HG02623 (cell line): ENCODE results near the gene P2RY12.

Experiments used
- ATAC-seq: cut with Tn5 transposase; IDR thresholded peaks from one replicate; pipeline ENCODE4 v1.9.1; 2021; ENCODE audit warnings: moderate library complexity; ENCODE audit not compliant: unreplicated experiment

Gene P2RY12

DNA sequence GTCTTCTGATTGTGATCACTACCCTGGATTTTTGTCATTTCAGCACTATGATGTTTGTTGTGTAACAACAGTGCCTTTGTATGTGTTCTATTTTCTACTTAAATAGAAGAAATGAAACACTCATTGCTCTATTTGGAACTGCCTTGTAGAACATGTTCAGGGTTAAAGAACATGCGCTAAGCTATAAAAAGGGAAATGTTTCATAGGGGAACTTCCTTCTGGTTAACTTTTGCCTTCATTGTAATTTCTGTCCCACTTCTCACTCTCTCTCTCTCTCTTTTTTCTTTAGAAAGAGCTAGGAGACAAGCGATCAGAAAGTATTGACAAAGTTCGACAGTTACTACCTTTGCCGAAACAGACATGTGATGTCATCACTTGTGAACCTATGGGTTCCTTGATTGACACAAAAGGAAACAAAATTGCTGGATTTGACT lies at the start of gene P2RY12:
Gene P2RY12 (minus strand): TSS at position 13 of the 434 bp plus-strand sequence. CDS start 45,908 bp downstream, outside the sequence.
- ATAC-seq, result peak; percentile 45

DNA sequence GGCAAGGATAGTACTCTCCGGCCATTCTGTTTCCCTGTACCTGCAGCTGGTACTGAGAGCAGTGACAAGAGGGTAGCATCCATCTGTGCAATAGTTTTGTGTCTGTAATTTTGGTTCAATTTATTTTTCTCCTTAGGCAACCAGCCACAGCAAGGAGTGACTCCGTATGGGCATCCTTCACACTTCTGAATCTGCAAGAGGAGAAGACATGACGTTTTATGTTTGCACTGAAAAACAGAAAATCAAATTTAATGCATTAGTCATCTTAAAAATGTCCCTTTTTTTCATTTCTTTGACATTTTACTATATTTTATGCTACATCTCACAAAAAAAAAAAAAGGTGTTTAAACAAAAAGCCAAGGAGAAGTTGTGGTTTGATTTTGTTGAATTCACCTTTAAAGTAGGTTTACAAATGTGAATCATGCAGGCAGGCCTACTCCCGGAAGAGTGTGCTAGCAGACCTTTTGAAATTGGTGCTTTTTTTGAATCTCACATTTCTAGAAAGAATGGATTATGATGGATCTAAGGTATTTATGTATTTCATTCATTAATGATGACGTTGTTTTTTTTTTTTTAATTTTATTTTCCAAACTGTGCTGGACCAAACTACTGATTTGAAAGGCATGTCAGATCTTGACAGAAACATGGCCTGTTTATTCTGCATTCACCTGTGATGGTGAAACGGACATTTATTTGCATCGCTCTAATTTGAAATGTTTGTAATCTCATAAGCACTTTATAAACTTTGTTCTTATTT lies 48.2 kb upstream of the P2RY12 start:
- no peak for ATAC-seq

GRCh38 chr3:151431940-151432339 lies 47.4 kb upstream of the P2RY12 start:
- no peak for ATAC-seq

- no peak for ATAC-seq
These were observed 46.4 kb upstream of the P2RY12 start for GRCh38 chr3:151430821-151431484.

DNA sequence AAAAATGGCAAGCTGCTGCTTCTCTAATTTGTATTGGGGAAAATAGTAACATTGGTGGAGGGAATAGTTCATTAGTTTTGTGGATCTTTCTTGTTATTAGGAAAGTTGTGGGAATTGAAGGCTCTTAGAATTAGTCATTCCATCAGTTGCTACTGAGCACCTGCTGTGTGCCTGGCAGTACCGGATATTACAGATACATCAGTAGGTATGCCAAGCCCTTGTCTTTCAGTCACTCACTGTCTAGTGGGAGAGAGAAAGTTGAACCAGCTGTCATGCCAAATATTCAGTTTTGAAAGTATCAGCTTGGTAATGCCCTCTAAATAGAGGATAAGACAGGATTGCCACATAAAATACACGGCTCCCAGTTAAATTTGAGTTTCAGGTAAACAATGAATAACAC lies 43.8 kb upstream of the P2RY12 start:
- no peak for ATAC-seq

DNA sequence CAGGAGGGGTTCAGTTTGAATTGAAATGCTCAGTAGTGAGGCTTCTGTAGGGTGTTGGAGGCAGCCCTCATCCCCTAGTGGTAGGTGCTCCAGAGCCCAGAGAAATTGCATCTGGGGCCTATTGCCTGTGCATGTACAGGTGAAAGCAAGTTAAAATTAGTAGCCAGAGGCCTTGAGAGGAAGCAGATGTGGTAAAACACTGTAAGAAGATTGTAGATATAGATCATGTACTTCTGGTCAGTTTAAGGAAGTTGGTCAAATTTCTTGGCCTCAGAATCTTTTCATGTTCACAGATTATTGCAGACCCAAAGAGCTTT lies 41.7 kb upstream of the P2RY12 start:
- peak; percentile 73 for ATAC-seq

DNA sequence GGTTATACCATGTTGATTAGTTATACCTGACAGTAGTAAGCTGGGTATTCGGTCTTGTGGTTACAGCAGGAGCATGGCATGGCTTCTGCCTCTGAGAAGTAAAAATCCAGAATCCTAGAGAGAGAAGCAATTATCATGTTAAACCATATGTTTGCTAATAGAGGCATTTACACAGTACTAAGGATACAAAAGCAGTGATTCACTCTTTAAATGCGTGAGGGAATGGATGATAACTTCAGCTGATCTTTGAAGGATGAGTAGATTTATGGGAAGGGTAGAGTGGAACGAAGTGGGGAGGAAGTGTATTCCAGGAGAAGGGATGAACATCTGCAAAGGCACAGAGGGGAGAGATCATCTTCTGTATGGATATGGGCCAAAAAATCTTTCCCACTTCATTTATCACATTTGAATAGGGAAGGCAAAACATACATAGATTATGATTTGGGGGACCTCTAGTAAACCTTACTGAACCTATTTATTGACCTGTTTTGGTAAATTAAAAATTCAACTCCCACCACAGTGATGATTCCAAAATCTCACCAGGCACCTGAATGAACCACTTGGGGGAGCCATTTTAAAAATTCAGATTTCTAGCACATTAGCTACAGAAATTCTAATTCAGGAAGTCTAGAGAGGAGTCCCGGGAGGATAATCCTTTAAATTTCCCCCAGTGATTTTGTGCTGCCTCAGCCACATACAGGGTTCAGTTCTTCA lies 41.2 kb upstream of the P2RY12 start:
- ATAC-seq, result peak; percentile 20

- ATAC-seq, result no peak
These were observed 38.5 kb upstream of the P2RY12 start for GRCh38 chr3:151423091-151423490.

- peak; percentile 47 for ATAC-seq
These were observed 37.4 kb upstream of the P2RY12 start for GRCh38 chr3:151421938-151422337.

- no peak for ATAC-seq
These were observed 35.3 kb upstream of the P2RY12 start for GRCh38 chr3:151419806-151420205.

DNA sequence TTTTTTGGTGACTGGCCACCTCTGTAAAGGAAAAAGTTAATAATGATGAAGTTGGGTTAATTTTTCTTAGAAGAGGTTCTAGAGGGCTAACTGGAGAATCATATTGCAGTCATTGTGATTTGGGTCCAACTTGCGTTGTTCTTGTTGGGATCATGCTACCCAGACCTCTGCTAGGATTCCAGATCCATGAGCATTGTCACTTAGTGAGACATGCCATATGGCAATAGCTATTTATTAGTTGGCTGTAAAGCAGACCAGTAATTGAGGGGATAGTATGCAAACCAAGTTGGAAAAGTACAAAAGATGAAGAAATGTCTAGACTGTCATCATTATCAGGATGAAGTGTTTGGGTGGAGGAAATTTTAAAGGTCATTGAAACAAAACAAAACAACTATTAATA lies 30.7 kb upstream of the P2RY12 start:
- ATAC-seq, result no peak

GRCh38 chr3:151412989-151413388 lies 28.4 kb upstream of the P2RY12 start:
- ATAC-seq, result no peak

- ATAC-seq, result no peak
These were observed 26.5 kb upstream of the P2RY12 start for GRCh38 chr3:151410891-151411559.

GRCh38 chr3:151407928-151408327 lies 23.4 kb upstream of the P2RY12 start:
- no peak for ATAC-seq

DNA sequence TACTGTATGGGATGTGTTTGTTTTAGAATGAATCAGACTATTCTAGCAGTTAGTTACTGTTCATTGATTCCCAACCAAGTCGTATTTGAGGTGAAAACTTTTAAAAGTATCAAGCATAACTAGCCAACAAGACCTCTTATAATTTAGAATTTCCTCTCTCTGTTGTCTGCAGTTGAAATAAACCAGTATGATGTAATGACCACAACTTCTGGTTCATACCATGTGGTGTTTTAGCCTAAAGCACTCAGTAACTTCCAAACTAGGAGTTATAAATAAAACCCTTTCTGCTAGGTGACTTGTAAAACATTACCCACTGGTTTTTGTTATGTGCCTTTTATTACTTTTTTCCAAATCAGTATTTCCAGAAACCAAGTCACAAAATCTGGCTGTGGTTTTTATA lies 19.8 kb upstream of the P2RY12 start:
- ATAC-seq, result no peak

DNA sequence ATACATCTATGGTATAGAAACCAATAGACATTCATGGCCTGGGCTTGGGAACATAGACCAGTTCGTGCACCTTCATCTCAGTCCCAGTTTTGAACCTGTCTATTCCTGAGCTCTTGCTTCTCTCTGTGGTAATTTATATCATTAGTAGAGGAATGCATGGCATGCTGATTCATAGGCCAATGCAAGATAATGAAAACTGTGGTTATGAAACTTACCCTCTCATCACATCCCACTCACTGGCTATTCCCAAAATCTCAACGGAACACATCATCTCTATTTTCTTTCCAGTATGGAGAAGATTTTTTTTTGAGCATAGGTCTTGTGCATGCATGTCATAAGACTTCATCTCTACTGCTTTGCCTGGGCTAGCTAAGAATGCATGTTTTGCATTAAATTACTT lies 18.7 kb upstream of the P2RY12 start:
- ATAC-seq, result no peak

- no peak for ATAC-seq
These were observed 17.8 kb upstream of the P2RY12 start for GRCh38 chr3:151402349-151402748.

DNA sequence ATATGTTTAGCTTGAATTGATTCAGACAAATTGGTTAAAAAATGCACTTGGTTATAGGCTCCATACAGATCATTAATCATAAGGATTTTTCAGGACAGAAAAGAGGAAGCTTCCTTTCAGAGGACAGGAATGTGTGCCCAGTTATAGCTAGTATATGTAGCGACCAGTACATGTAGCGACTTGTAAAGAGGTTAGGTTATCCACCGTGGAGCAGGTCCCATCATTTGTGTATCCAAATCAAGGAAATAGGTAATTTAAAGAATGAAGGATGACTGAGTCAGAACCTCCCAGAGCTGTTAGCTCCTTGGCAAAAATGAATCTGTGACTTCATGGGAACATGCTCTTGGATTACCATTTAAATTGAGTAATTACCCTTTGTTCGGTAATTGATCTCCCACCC lies 15.8 kb upstream of the P2RY12 start:
- no peak for ATAC-seq

DNA sequence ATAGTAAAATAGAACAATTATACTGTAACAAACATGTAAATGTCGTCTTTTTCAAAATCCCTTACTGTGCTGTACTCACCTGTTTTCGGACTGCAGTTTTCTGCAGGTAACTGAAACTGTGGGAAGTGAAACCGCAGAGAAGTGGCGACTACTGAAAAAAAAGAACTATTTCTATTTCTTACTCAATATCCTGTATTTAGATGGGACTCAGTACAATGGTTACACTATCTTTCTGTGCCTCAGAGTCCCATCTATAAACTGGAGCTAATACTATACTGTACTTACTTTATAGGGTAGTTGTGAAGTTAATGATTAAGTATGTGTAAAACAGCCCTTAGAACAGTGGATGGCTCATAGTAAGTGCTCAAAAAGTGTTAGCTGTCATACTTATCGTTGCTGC lies 14.3 kb upstream of the P2RY12 start:
- ATAC-seq, result no peak

DNA sequence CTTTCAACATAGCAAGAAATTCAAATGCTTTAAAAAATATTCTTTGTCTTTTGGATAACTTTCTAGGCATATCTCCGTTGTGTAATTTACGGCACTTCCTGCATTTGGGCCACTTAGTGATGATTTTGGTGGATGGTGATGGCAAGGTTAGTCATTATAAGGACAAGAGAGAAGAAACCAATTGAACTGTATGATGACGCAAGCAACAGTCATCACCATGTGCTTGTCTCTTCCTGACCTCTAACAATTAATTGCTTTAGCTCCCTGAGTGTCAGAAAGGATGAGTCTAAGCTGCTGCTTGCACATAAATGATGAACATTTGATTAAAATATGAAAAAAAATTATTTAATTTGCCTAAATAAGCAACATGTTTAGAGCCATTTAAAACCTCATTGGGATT lies 11.3 kb upstream of the P2RY12 start:
- ATAC-seq, result no peak

DNA sequence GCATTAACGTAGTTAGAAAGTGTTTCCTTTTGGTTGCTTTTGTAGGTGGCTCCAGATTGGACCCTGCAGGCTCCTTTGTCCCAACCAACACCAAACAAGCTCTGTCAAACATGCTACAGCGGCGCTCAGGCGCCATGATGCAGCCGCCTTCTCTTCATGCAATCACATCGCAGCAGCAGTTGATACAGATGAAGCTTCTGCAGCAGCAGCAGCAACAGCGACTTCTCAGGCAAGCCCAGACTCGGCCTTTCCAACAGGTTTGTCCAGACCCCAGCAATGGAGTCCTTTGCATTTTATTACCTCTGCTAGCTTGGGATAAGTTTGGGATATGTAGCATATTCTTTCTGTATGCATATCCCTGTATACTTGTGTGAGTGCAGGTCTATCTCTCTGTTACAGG lies 10.1 kb upstream of the P2RY12 start:
- ATAC-seq, result no peak

DNA sequence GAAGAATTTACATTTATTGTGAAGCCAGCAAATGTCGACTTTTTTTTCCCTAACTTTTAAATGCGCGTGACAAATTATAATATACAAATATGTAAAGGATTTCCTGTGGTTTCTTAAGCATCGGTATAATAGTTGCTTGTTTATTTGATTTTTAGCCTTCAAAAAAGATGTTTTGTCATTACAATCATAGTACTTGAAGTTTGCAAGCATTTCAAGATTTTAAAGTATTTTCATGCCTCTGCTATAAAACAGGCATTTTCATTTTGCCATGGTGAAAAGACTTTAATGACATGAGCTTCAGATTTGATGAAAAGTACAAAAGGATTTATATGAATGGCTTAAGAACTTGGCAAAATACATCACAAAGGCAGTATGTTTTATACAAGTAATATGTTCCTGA lies 9.4 kb upstream of the P2RY12 start:
- ATAC-seq, result no peak
